WTC11 (cell line): ENCODE measurements around the gene SORCS2. TPM values are rescaled to one million over a fixed set of nuclear protein-coding genes. Genes with fewer than 3 reads are reported as not detected.

Source experiments
- ATAC-seq: fragments of 200-7000 bp; cut with Tn5 transposase; 2 replicates; pipeline ENCODE4 v1.10.0; 2021; ENCODE audit warnings: mild to moderate bottlenecking, moderate library complexity
- CTCF ChIA-PET: fragments of 300-600 bp; sonication (Branson Sonifier 250); formaldehyde crosslinking; loops from one replicate; lab custom pipeline; 2021; ENCODE audit warnings: antibody characterized with exemption; lab: Charles Lee
- POLR2A ChIA-PET: fragments of 350-600 bp; sonication (Branson Sonifier 250); formaldehyde crosslinking; loops from one replicate; lab custom pipeline; 2021; ENCODE audit warnings: antibody characterized with exemption; lab: Charles Lee
- DNase-seq: peaks from one replicate; pipeline ENCODE4 v3.0.0; 2021; ENCODE audit warnings: low spot score
- H3K27ac Mint-ChIP-seq: 2 replicates; pipeline ENCODE4 v1.8.0; 2021; ENCODE audit warnings: mixed read lengths
- H3K27me3 Mint-ChIP-seq: 2 replicates; pipeline ENCODE4 v1.8.0; 2021; ENCODE audit warnings: low read depth, mild to moderate bottlenecking, moderate library complexity, mixed read lengths
- H3K36me3 Mint-ChIP-seq: 2 replicates; pipeline ENCODE4 v1.8.0; 2021; ENCODE audit warnings: mixed read lengths
- H3K4me1 Mint-ChIP-seq: 2 replicates; pipeline ENCODE4 v1.8.0; 2022; ENCODE audit warnings: mixed read lengths
- H3K4me3 Mint-ChIP-seq: 2 replicates; pipeline ENCODE4 v1.8.0; 2021; ENCODE audit warnings: mild to moderate bottlenecking, moderate library complexity, mixed read lengths
- H3K9me3 Mint-ChIP-seq: 2 replicates; pipeline ENCODE4 v1.8.0; 2021; ENCODE audit warnings: mixed read lengths
- CREB1 ChIP-seq: sonication (generic); formaldehyde crosslinking; IDR thresholded peaks from 2 replicates; pipeline ENCODE4 v1.8.0; 2023; ENCODE audit warnings: mild to moderate bottlenecking, missing genetic modification reagents
- CTCF ChIP-seq: fragments of 200-600 bp; IDR thresholded peaks from 2 replicates; pipeline ENCODE4 v1.8.0; 2022; ENCODE audit warnings: antibody characterized with exemption
- E2F5 ChIP-seq: sonication (generic); formaldehyde crosslinking; IDR thresholded peaks from 2 replicates; pipeline ENCODE4 v1.8.1; 2022; ENCODE audit warnings: mild to moderate bottlenecking, moderate library complexity, missing genetic modification reagents
- FOXK1 ChIP-seq: sonication (generic); formaldehyde crosslinking; IDR thresholded peaks from 2 replicates; pipeline ENCODE4 v1.8.0; 2022; ENCODE audit warnings: mild to moderate bottlenecking, moderate library complexity, missing genetic modification reagents
- GRHL2 ChIP-seq: fragments of 250-450 bp; sonication (Bioruptor Pico); IDR thresholded peaks from 2 replicates; pipeline ENCODE4 v1.8.0; 2022; ENCODE audit warnings: mild to moderate bottlenecking, moderate library complexity; ENCODE audit not compliant: insufficient replicate concordance, severe bottlenecking
- HMGA2 ChIP-seq: fragments of 250-450 bp; sonication (Bioruptor Pico); IDR thresholded peaks from 2 replicates; pipeline ENCODE4 v1.4.0; 2021; ENCODE audit warnings: mild to moderate bottlenecking, moderate library complexity
- HMGXB4 ChIP-seq: sonication (generic); formaldehyde crosslinking; IDR thresholded peaks from 2 replicates; pipeline ENCODE4 v1.8.1; 2023; ENCODE audit warnings: mild to moderate bottlenecking, moderate library complexity, missing genetic modification reagents
- IRF2 ChIP-seq: sonication (generic); formaldehyde crosslinking; IDR thresholded peaks from 2 replicates; pipeline ENCODE4 v1.8.0; 2022; ENCODE audit warnings: low read depth, missing genetic modification reagents, borderline replicate concordance
- KAT7 ChIP-seq: sonication (generic); formaldehyde crosslinking; IDR thresholded peaks from 2 replicates; pipeline ENCODE4 v1.8.1; 2023; ENCODE audit warnings: missing genetic modification reagents, mild to moderate bottlenecking, borderline replicate concordance
- NFYB ChIP-seq: sonication (generic); formaldehyde crosslinking; conservative IDR thresholded peaks from 2 replicates; pipeline ENCODE4 v1.8.0; 2022; ENCODE audit warnings: low read depth, missing genetic modification reagents
- NR1H2 ChIP-seq: sonication (generic); formaldehyde crosslinking; IDR thresholded peaks from 2 replicates; pipeline ENCODE4 v1.9.0; 2021; ENCODE audit warnings: mild to moderate bottlenecking, moderate library complexity, missing genetic modification reagents
- RELA ChIP-seq: sonication (generic); formaldehyde crosslinking; IDR thresholded peaks from 2 replicates; pipeline ENCODE4 v1.8.1; 2022; ENCODE audit warnings: missing genetic modification reagents, mild to moderate bottlenecking, borderline replicate concordance
- RORB ChIP-seq: fragments of 250-450 bp; sonication (Bioruptor Pico); IDR thresholded peaks from 2 replicates; pipeline ENCODE4 v1.9.0; 2021; ENCODE audit warnings: mild to moderate bottlenecking
- ZNF317 ChIP-seq: sonication (generic); formaldehyde crosslinking; IDR thresholded peaks from 2 replicates; pipeline ENCODE4 v1.8.1; 2023; ENCODE audit warnings: low read depth, mild to moderate bottlenecking, moderate library complexity, missing genetic modification reagents, borderline replicate concordance
- ZNF416 ChIP-seq: fragments of 250-450 bp; sonication (Bioruptor Pico); IDR thresholded peaks from 2 replicates; pipeline ENCODE4 v1.9.0; 2021; ENCODE audit warnings: mild to moderate bottlenecking, inconsistent platforms
- total RNA-seq: library from RNA; stranded (reverse); gene quantifications from 3 replicates; pipeline ENCODE4 v1.2.3, GENCODE V29; 2021
- TF ChIP-seq, protein P1 (sequence below): sonication (generic); formaldehyde crosslinking; IDR thresholded peaks from 2 replicates; pipeline ENCODE4 v1.8.1; 2022; ENCODE audit warnings: mild to moderate bottlenecking, missing genetic modification reagents, moderate library complexity, borderline replicate concordance
- TF ChIP-seq, protein P2 (sequence below): sonication (generic); formaldehyde crosslinking; conservative IDR thresholded peaks from 2 replicates; pipeline ENCODE4 v1.8.1; 2023; ENCODE audit warnings: mild to moderate bottlenecking, low read depth, missing genetic modification reagents, moderate library complexity
- TF ChIP-seq, protein P3 (sequence below): sonication (generic); formaldehyde crosslinking; IDR thresholded peaks from 2 replicates; pipeline ENCODE4 v1.8.1; 2022; ENCODE audit warnings: missing genetic modification reagents, borderline replicate concordance
- TF ChIP-seq, protein P4 (sequence below): fragments of 250-450 bp; sonication (Bioruptor Pico); IDR thresholded peaks from 2 replicates; pipeline ENCODE4 v1.8.0; 2021; ENCODE audit warnings: mild to moderate bottlenecking
- TF ChIP-seq, protein P5 (sequence below): fragments of 250-450 bp; sonication (Bioruptor Pico); conservative IDR thresholded peaks from 2 replicates; pipeline ENCODE4 v1.9.0; 2021; ENCODE audit warnings: mild to moderate bottlenecking

The SORCS2 gene
- total RNA-seq, 1 experiment from 2014 or later = 6.6 TPM

DNA sequence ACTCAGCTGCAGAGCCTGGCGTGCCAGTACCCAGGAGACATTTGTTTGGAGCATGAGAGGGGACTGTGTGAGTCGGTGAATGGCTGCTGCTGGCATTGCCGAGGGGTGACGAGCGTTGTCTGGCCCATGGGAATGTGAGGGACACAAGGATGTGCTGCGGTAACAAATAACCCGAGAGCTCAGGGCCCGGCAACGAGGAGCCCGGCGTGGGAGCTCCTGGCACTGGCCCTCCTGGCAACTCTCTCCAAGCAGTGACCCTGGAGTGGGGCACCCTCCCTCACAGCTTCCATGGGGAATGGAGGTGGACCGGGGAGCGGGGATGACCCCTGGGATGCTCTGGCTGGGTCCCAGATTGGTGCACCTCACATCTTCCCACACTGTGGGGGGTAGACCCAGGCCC is 44.0 kb upstream of the SORCS2 start:
- Mint-ChIP-seq H3K9me3 (no peaks in the 10 kb centered on the region), H3K27me3 (no peaks in the 10 kb centered on the region), H3K36me3 (no peaks in the 10 kb centered on the region), H3K27ac (no peak overlapping the region), H3K4me1 (no peaks in the 10 kb centered on the region), H3K4me3 (no peak overlapping the region)
- CTCF ChIA-PET = interaction anchor here (1.2 to 2.1 kb wide), 4 partner anchors 9 to 187 kb away, joined by 3 to 9 read pairs (median 6); no protein-coding TSS in a partner anchor
- DNase-seq (no peak), ATAC-seq (no peak)
- POLR2A ChIA-PET = no interaction called here
- no peak for TF ChIP-seq KAT7 (CRISPR knock-in tag)
- TF ChIP-seq NR1H2 (CRISPR knock-in tag) = no peak
- TF ChIP-seq, protein P1, sequence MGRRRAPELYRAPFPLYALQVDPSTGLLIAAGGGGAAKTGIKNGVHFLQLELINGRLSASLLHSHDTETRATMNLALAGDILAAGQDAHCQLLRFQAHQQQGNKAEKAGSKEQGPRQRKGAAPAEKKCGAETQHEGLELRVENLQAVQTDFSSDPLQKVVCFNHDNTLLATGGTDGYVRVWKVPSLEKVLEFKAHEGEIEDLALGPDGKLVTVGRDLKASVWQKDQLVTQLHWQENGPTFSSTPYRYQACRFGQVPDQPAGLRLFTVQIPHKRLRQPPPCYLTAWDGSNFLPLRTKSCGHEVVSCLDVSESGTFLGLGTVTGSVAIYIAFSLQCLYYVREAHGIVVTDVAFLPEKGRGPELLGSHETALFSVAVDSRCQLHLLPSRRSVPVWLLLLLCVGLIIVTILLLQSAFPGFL = no peak
- TF ChIP-seq CREB1 (CRISPR knock-in tag) = no peak
- no peak for TF ChIP-seq GRHL2 (CRISPR knock-in tag)
- TF ChIP-seq ZNF317 (CRISPR knock-in tag) = no peak
- no peak for TF ChIP-seq RELA (CRISPR knock-in tag)
- TF ChIP-seq, protein P2, sequence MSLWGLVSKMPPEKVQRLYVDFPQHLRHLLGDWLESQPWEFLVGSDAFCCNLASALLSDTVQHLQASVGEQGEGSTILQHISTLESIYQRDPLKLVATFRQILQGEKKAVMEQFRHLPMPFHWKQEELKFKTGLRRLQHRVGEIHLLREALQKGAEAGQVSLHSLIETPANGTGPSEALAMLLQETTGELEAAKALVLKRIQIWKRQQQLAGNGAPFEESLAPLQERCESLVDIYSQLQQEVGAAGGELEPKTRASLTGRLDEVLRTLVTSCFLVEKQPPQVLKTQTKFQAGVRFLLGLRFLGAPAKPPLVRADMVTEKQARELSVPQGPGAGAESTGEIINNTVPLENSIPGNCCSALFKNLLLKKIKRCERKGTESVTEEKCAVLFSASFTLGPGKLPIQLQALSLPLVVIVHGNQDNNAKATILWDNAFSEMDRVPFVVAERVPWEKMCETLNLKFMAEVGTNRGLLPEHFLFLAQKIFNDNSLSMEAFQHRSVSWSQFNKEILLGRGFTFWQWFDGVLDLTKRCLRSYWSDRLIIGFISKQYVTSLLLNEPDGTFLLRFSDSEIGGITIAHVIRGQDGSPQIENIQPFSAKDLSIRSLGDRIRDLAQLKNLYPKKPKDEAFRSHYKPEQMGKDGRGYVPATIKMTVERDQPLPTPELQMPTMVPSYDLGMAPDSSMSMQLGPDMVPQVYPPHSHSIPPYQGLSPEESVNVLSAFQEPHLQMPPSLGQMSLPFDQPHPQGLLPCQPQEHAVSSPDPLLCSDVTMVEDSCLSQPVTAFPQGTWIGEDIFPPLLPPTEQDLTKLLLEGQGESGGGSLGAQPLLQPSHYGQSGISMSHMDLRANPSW = no peak
- no peak for TF ChIP-seq NFYB (CRISPR knock-in tag)
- TF ChIP-seq, protein P3, sequence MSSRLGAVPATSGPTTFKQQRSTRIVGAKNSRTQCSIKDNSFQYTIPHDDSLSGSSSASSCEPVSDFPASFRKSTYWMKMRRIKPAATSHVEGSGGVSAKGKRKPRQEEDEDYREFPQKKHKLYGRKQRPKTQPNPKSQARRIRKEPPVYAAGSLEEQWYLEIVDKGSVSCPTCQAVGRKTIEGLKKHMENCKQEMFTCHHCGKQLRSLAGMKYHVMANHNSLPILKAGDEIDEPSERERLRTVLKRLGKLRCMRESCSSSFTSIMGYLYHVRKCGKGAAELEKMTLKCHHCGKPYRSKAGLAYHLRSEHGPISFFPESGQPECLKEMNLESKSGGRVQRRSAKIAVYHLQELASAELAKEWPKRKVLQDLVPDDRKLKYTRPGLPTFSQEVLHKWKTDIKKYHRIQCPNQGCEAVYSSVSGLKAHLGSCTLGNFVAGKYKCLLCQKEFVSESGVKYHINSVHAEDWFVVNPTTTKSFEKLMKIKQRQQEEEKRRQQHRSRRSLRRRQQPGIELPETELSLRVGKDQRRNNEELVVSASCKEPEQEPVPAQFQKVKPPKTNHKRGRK (CRISPR knock-in tag) = no peak
- TF ChIP-seq, protein P4, sequence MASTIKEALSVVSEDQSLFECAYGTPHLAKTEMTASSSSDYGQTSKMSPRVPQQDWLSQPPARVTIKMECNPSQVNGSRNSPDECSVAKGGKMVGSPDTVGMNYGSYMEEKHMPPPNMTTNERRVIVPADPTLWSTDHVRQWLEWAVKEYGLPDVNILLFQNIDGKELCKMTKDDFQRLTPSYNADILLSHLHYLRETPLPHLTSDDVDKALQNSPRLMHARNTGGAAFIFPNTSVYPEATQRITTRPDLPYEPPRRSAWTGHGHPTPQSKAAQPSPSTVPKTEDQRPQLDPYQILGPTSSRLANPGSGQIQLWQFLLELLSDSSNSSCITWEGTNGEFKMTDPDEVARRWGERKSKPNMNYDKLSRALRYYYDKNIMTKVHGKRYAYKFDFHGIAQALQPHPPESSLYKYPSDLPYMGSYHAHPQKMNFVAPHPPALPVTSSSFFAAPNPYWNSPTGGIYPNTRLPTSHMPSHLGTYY (CRISPR knock-in tag) = no peak
- no peak for TF ChIP-seq HMGXB4 (CRISPR knock-in tag)
- no peak for TF ChIP-seq ZNF416 (CRISPR knock-in tag)

GRCh38 chr4:7150036-7150635 is 42.2 kb upstream of the SORCS2 start:
- no peaks in the 10 kb centered on the region for H3K27me3 Mint-ChIP-seq
- no peaks in the 10 kb centered on the region for H3K9me3 Mint-ChIP-seq
- DNase-seq (no peak), ATAC-seq (no peak)
- H3K4me3 Mint-ChIP-seq = no peak overlapping the region
- no peak overlapping the region for H3K27ac Mint-ChIP-seq
- no peaks in the 10 kb centered on the region for H3K36me3 Mint-ChIP-seq
- CTCF ChIA-PET = no interaction called here
- no peak for TF ChIP-seq FOXK1 (CRISPR knock-in tag)
- no peak for TF ChIP-seq HMGA2
- no peak for TF ChIP-seq E2F5 (CRISPR knock-in tag)
- no peak for TF ChIP-seq IRF2 (CRISPR knock-in tag)
- TF ChIP-seq CTCF = no peak
- no peak for TF ChIP-seq RORB (CRISPR knock-in tag)
- TF ChIP-seq, protein P5, sequence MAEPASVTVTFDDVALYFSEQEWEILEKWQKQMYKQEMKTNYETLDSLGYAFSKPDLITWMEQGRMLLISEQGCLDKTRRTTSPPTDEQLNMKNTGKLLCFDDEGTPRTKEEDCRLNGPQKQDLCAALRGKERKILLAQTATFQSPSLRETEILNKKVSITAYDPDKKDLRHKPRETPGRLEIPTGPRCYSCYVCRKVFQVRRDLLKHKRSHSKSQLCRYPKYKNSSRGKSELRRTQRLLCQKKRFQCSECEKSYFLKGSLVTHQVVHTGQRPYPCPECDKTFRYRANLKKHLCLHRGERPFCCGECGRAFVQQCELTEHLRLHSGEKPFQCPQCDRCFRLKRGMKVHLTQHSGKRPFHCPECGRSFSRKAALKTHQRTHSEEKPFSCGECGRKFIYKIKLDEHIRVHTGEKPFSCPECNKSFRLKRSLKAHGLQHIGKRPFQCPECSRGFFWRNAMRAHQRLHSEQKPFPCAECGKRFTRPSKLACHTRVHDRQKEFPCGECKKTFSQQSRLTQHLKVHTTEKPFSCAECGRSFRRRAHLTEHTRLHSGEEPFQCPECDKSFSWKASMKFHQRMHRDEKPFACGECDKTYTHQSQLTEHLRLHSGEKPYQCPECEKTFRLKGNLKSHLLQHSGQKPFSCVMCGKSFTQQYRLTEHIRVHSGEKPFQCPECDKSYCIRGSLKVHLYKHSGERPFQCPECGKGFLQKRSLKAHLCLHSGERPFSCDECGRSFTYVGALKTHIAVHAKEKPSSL (CRISPR knock-in tag) = no peak
- POLR2A ChIA-PET = no interaction called here
- no peaks in the 10 kb centered on the region for H3K4me1 Mint-ChIP-seq
